ENCODE results near the gene LAP3. TPM values are rescaled to one million over a fixed set of nuclear protein-coding genes. Genes with fewer than 3 reads are reported as not detected.

The LAP3 gene
- total and polyA plus RNA-seq, 2 donors from 2014 or later = 108 to 123 TPM

GRCh38 chr4:17587094-17587822 is 10.3 kb downstream of the LAP3 start:
- H3K27me3 ChIP-seq (ENCODE audit: control insufficient read depth, insufficient read depth, low read length) = no peaks in the 10 kb centered on the region
- DNase-seq (no peak), FAIRE-seq (no peak)
- H3K9ac ChIP-seq (ENCODE audit: low read length in 3 of 3) = no peak overlapping the region
- H3K36me3 ChIP-seq (ENCODE audit: control insufficient read depth in 2 of 3, insufficient read depth in 3 of 3, low read length in 3 of 3) = peaks cover under 1 to 55% (median 33%) of the 10 kb centered on the region in 3 donors
- no peaks in the 10 kb centered on the region for H3K4me1 ChIP-seq (ENCODE audit: control insufficient read depth in 2 of 3, insufficient read depth in 2 of 3, low read depth in 1 of 3, low read length in 3 of 3)
- no peak overlapping the region for H3K27ac ChIP-seq (ENCODE audit: low read depth in 2 of 2, low read length in 2 of 2)
- intact Hi-C loops (cut with DNase I) = no loop called here
- no peak overlapping the region for H3K4me3 ChIP-seq (ENCODE audit: low read length in 3 of 3)
- TF ChIP-seq CTCF (IDR thresholded peaks at IDR 0.05; ENCODE audit: borderline replicate concordance, extremely low read depth, insufficient read depth) = no peak
- no peaks in the 10 kb centered on the region for H3K9me3 ChIP-seq (ENCODE audit: control insufficient read depth in 2 of 3, insufficient read depth in 1 of 3, low read length in 3 of 3)

GRCh38 chr4:17589355-17589754 is 12.4 kb downstream of the LAP3 start:
- intact Hi-C loops (cut with DNase I) = no loop called here
- FAIRE-seq (no peak), DNase-seq (no peak)
- H3K27me3 ChIP-seq (ENCODE audit: control insufficient read depth, insufficient read depth, low read length) = no peaks in the 10 kb centered on the region
- TF ChIP-seq CTCF (IDR thresholded peaks at IDR 0.05; ENCODE audit: borderline replicate concordance, extremely low read depth, insufficient read depth) = no peak
- peaks cover 0 to 47% (median 22%) of the 10 kb centered on the region in 3 donors for H3K36me3 ChIP-seq (ENCODE audit: control insufficient read depth in 2 of 3, insufficient read depth in 3 of 3, low read length in 3 of 3)
- no peak overlapping the region for H3K27ac ChIP-seq (ENCODE audit: low read depth in 2 of 2, low read length in 2 of 2)
- H3K9ac ChIP-seq (ENCODE audit: low read length in 3 of 3) = no peak overlapping the region
- no peak overlapping the region for H3K4me3 ChIP-seq (ENCODE audit: low read length in 3 of 3)
- no peaks in the 10 kb centered on the region for H3K9me3 ChIP-seq (ENCODE audit: control insufficient read depth in 2 of 3, insufficient read depth in 1 of 3, low read length in 3 of 3)
- no peaks in the 10 kb centered on the region for H3K4me1 ChIP-seq (ENCODE audit: control insufficient read depth in 2 of 3, insufficient read depth in 2 of 3, low read depth in 1 of 3, low read length in 3 of 3)

- Histone ChIP-seq H3K4me3 (ENCODE audit: low read length in 3 of 3) (no peak overlapping the region), H3K27me3 (ENCODE audit: control insufficient read depth, insufficient read depth, low read length) (no peaks in the 10 kb centered on the region), H3K9ac (ENCODE audit: low read length in 3 of 3) (no peak overlapping the region), H3K27ac (ENCODE audit: low read depth in 2 of 2, low read length in 2 of 2) (no peak overlapping the region), H3K9me3 (ENCODE audit: control insufficient read depth in 2 of 3, insufficient read depth in 1 of 3, low read length in 3 of 3) (no peaks in the 10 kb centered on the region), H3K36me3 (ENCODE audit: control insufficient read depth in 2 of 3, insufficient read depth in 3 of 3, low read length in 3 of 3) (peaks cover 2 to 72% (median 42%) of the 10 kb centered on the region in 3 donors), H3K4me1 (ENCODE audit: control insufficient read depth in 2 of 3, insufficient read depth in 2 of 3, low read depth in 1 of 3, low read length in 3 of 3) (no peaks in the 10 kb centered on the region)
- no peak for DNase-seq
- intact Hi-C loops (cut with DNase I) = no loop called here
- no peak for TF ChIP-seq CTCF (IDR thresholded peaks at IDR 0.05; ENCODE audit: borderline replicate concordance, extremely low read depth, insufficient read depth)
- FAIRE-seq = no peak
These were observed 18.5 kb downstream of the LAP3 start for GRCh38 chr4:17595471-17596005.

All from kidney (tissue), 14 donors.